CD14-positive monocyte (primary cell): Measurements from ENCODE around the gene SMIM20. TPM values are rescaled to one million over a fixed set of nuclear protein-coding genes. Genes with fewer than 3 reads are reported as not detected.
A peak's percentile ranks its signal among the peaks of the same experiment; 100 is the strongest.

Experiments used
- DNase-seq, 3 donors: peaks; one replicate each; pipeline ENCODE4 v3.0.0-alpha.2; 2011 to 2022
- H2AFZ ChIP-seq: 2 replicates; pipeline ENCODE4 v1.6.0; 2012; ENCODE audit warnings: mild to moderate bottlenecking, low read depth, low read length, inconsistent platforms; ENCODE audit not compliant: insufficient read depth, poor library complexity, severe bottlenecking
- H3K27ac ChIP-seq, 2 donors: 1 replicate in 1 of 2; 2 replicates in 1 of 2; pipeline ENCODE4 v1.5.1; 2012 to 2013; ENCODE audit warnings: low read length in 2 of 2, control low read depth in 1 of 2, inconsistent platforms in 1 of 2, low read depth in 1 of 2, mild to moderate bottlenecking in 1 of 2
- H3K27me3 ChIP-seq, 2 donors: one replicate each; pipeline versions ENCODE4 v1.6.0 to v1.6.1; 2011 to 2013; ENCODE audit warnings: low read length in 2 of 2; ENCODE audit not compliant: control insufficient read depth in 2 of 2, insufficient read depth in 2 of 2
- H3K36me3 ChIP-seq, 2 donors: replicated peaks in 1 of 2; 1 replicate in 1 of 2; 2 replicates in 1 of 2; pipeline versions ENCODE4 v1.5.1 to v1.6.1; 2012 to 2013; ENCODE audit warnings: low read length in 2 of 2, control low read depth in 1 of 2, inconsistent platforms in 1 of 2, mild to moderate bottlenecking in 1 of 2; ENCODE audit not compliant: insufficient read depth in 2 of 2, control insufficient read depth in 1 of 2
- H3K4me1 ChIP-seq, 2 donors: 1 replicate in 1 of 2; 2 replicates in 1 of 2; pipeline versions ENCODE4 v1.5.1 to v1.6.1; 2012 to 2013; ENCODE audit warnings: low read length in 2 of 2, control low read depth in 1 of 2, inconsistent platforms in 1 of 2, mild to moderate bottlenecking in 1 of 2, moderate library complexity in 1 of 2; ENCODE audit not compliant: insufficient read depth in 2 of 2, control insufficient read depth in 1 of 2
- H3K4me2 ChIP-seq: replicated peaks from 2 replicates; pipeline ENCODE3; 2012; ENCODE audit warnings: low read length, moderate library complexity, mild to moderate bottlenecking; ENCODE audit not compliant: poor library complexity, severe bottlenecking; ENCODE audit errors: extremely low read depth
- H3K4me3 ChIP-seq, 3 experiments: fragments of 200-600 bp in 1 of 3; sonication (generic) in 1 of 3; replicated peaks in 1 of 3; 1 replicate in 2 of 3; 2 replicates in 1 of 3; pipeline ENCODE4 v1.5.1; 2011 to 2013; ENCODE audit warnings: low read length in 3 of 3, mild to moderate bottlenecking in 3 of 3, control low read depth in 2 of 3, low read depth in 2 of 3, inconsistent platforms in 1 of 3, moderate library complexity in 1 of 3
- H3K79me2 ChIP-seq: 2 replicates; pipeline ENCODE4 v1.6.0; 2012; ENCODE audit warnings: mild to moderate bottlenecking, control low read depth, inconsistent platforms, low read length, moderate library complexity; ENCODE audit not compliant: insufficient read depth
- H3K9ac ChIP-seq: 2 replicates; pipeline ENCODE4 v1.6.0; 2017; ENCODE audit warnings: low read length, mild to moderate bottlenecking; ENCODE audit not compliant: insufficient read depth, poor library complexity, severe bottlenecking
- H3K9me3 ChIP-seq, 2 donors: replicated peaks in 1 of 2; 1 replicate in 1 of 2; 2 replicates in 1 of 2; pipeline versions ENCODE4 v1.5.1 to v1.6.1; 2012 to 2013; ENCODE audit warnings: low read length in 2 of 2, control low read depth in 1 of 2; ENCODE audit not compliant: control insufficient read depth in 1 of 2, insufficient read depth in 1 of 2
- H4K20me1 ChIP-seq: 2 replicates; pipeline ENCODE4 v1.6.0; 2012; ENCODE audit warnings: mild to moderate bottlenecking, low read length, control low read depth, moderate library complexity; ENCODE audit not compliant: insufficient read depth
- H3K27ac Mint-ChIP-seq, 7 donors: one replicate each; pipeline ENCODE4 v1.8.0; 2020; ENCODE audit warnings: mild to moderate bottlenecking in 7 of 7, mixed read lengths in 7 of 7, moderate library complexity in 6 of 7, inconsistent platforms in 2 of 7
- H3K27me3 Mint-ChIP-seq, 3 donors: one replicate each; pipeline ENCODE4 v1.8.0; 2021 to 2022; ENCODE audit warnings: low read depth in 3 of 3, mild to moderate bottlenecking in 3 of 3, mixed read lengths in 3 of 3, moderate library complexity in 3 of 3, inconsistent platforms in 1 of 3
- H3K36me3 Mint-ChIP-seq, 2 donors: one replicate each; pipeline ENCODE4 v1.8.0; 2020; ENCODE audit warnings: mixed read lengths in 2 of 2, inconsistent platforms in 1 of 2, mild to moderate bottlenecking in 1 of 2
- H3K4me1 Mint-ChIP-seq: one replicate; pipeline ENCODE4 v1.8.0; 2020; ENCODE audit warnings: mild to moderate bottlenecking, mixed read lengths
- H3K4me3 Mint-ChIP-seq, 2 donors: one replicate each; pipeline ENCODE4 v1.8.0; 2020; ENCODE audit warnings: mild to moderate bottlenecking in 2 of 2, mixed read lengths in 2 of 2, moderate library complexity in 1 of 2
- H3K9me3 Mint-ChIP-seq, 7 donors: one replicate each; pipeline ENCODE4 v1.8.0; 2020 to 2022; ENCODE audit warnings: mixed read lengths in 7 of 7, mild to moderate bottlenecking in 6 of 7, moderate library complexity in 6 of 7, inconsistent platforms in 2 of 7
- CTCF ChIP-seq: fragments of 200-600 bp; IDR thresholded peaks from one replicate; pipeline ENCODE4 v1.8.0; 2022; ENCODE audit warnings: antibody characterized with exemption, mild to moderate bottlenecking
- WGBS: methylation state at CpG from one replicate; pipeline ENCODE4 v1.1.5; 2013; ENCODE audit warnings: missing lambda C conversion rate; ENCODE audit not compliant: insufficient coverage; 5-methylcytosine and 5-hydroxymethylcytosine counted together
- intact Hi-C, 2 donors: fragments of 100-400 bp; cut with micrococcal nuclease; formaldehyde crosslinking; loops; one replicate each; pipeline versions ENCODE4 v1.15.0 to v1.15.1; 2023
- polyA plus RNA-seq, 3 donors: library from polyadenylated mRNA; depleted of rRNA in 1 of 3; unstranded in 2 of 3; stranded (reverse) in 1 of 3; fragments of 300-500 nt in 2 of 3; fragments of >200 nt in 1 of 3; fragmentation: Illumina TruSeq in 2 of 3; gene quantifications; 1 replicate in 2 of 3; 2 replicates in 1 of 3; pipeline ENCODE4 v1.2.3, GENCODE V29; 2012 to 2021

SMIM20 gene
- polyA plus RNA-seq, 3 donors: 10.4 to 38.1 (median 33.7) TPM

- Mint-ChIP-seq H3K4me1 (no peaks in the 10 kb centered on the region), H3K27ac (no peak overlapping the region), H3K27me3 (peaks cover 2 to 12% (median 5%) of the 10 kb centered on the region in 3 donors), H3K36me3 (no peaks in the 10 kb centered on the region), H3K9me3 (no peaks in the 10 kb centered on the region), H3K4me3 (no peak overlapping the region)
- Histone ChIP-seq H4K20me1 (no peaks in the 10 kb centered on the region), H3K36me3 (no peaks in the 10 kb centered on the region), H3K4me1 (no peaks in the 10 kb centered on the region), H3K4me3 (no peak overlapping the region), H3K27ac (no peak overlapping the region), H3K9ac (no peak overlapping the region), H3K27me3 (no peaks in the 10 kb centered on the region), H2AFZ (no peak overlapping the region), H3K9me3 (no peaks in the 10 kb centered on the region), H3K79me2 (no peaks in the 10 kb centered on the region), H3K4me2 (no peak overlapping the region)
- TF ChIP-seq CTCF: no peak
- WGBS: 83% methylated on average over 8 of the region's 8 CpGs
- intact Hi-C loops: no loop called here
- no peak for DNase-seq
Measured at GRCh38 chr4:25949994-25950393, 36.0 kb downstream of the SMIM20 start.

GRCh38 chr4:25950461-25951389, 36.7 kb downstream of the SMIM20 start:
- no peaks in the 10 kb centered on the region for H3K9me3 ChIP-seq
- no peaks in the 10 kb centered on the region for H4K20me1 ChIP-seq
- H3K9ac ChIP-seq: no peak overlapping the region
- TF ChIP-seq CTCF: no peak
- no peak overlapping the region for H2AFZ ChIP-seq
- DNase-seq: no peak
- H3K27ac ChIP-seq: no peak overlapping the region
- Mint-ChIP-seq H3K4me1 (no peaks in the 10 kb centered on the region), H3K36me3 (no peaks in the 10 kb centered on the region), H3K9me3 (no peaks in the 10 kb centered on the region), H3K27me3 (peaks cover 2 to 12% (median 6%) of the 10 kb centered on the region in 3 donors), H3K27ac (no peak overlapping the region), H3K4me3 (peak overlapping the region in 1 of 2 donors; percentile 37)
- H3K4me1 ChIP-seq: no peaks in the 10 kb centered on the region
- intact Hi-C loops: no loop called here
- no peak overlapping the region for H3K4me2 ChIP-seq
- no peak overlapping the region for H3K4me3 ChIP-seq
- H3K27me3 ChIP-seq: no peaks in the 10 kb centered on the region
- WGBS: 95% methylated on average over 3 of the region's 10 CpGs
- no peaks in the 10 kb centered on the region for H3K36me3 ChIP-seq
- H3K79me2 ChIP-seq: no peaks in the 10 kb centered on the region
